HG03066 (cell line): ENCODE measurements around the gene SVEP1.
"Not testable (repeated sequence)": the region's sequence is repeated elsewhere in the genome, so short reads cannot be mapped to it uniquely, and the experiment has no call there.

Source experiments
- ATAC-seq: cut with Tn5 transposase; IDR thresholded peaks from one replicate; pipeline ENCODE4 v1.9.1; 2021; ENCODE audit warnings: low read depth; ENCODE audit not compliant: unreplicated experiment

The SVEP1 gene

GRCh38 chr9:110531241-110531640 lies 48.3 kb downstream of the SVEP1 start:
- not testable (repeated sequence) for ATAC-seq

- no peak for ATAC-seq
Observed at GRCh38 chr9:110528645-110529044, 50.9 kb downstream of the SVEP1 start.

- ATAC-seq = no peak
Observed at GRCh38 chr9:110526426-110526825, 53.1 kb downstream of the SVEP1 start.

GRCh38 chr9:110521206-110521605 lies 58.3 kb downstream of the SVEP1 start:
- ATAC-seq = no peak

- no peak for ATAC-seq
Observed at GRCh38 chr9:110520120-110520701, 59.3 kb downstream of the SVEP1 start.

GRCh38 chr9:110517483-110517882 lies 62.1 kb downstream of the SVEP1 start:
- ATAC-seq = no peak

GRCh38 chr9:110514897-110515296 lies 64.6 kb downstream of the SVEP1 start:
- ATAC-seq = no peak

GRCh38 chr9:110512817-110513216 lies 66.7 kb downstream of the SVEP1 start:
- no peak for ATAC-seq

- ATAC-seq = no peak
Observed at GRCh38 chr9:110509792-110510191, 69.7 kb downstream of the SVEP1 start.

GRCh38 chr9:110502842-110503241 lies 76.7 kb downstream of the SVEP1 start:
- ATAC-seq = no peak

GRCh38 chr9:110499608-110500007 lies 79.9 kb downstream of the SVEP1 start:
- no peak for ATAC-seq

GRCh38 chr9:110487196-110487595 lies 92.3 kb downstream of the SVEP1 start:
- ATAC-seq = no peak

GRCh38 chr9:110486218-110486617 lies 93.3 kb downstream of the SVEP1 start:
- no peak for ATAC-seq

- ATAC-seq = no peak
Observed at GRCh38 chr9:110479481-110479880, 100.1 kb downstream of the SVEP1 start.

GRCh38 chr9:110476251-110476650 lies 103.3 kb downstream of the SVEP1 start:
- no peak for ATAC-seq

- ATAC-seq = no peak
Observed at GRCh38 chr9:110472111-110472510, 107.4 kb downstream of the SVEP1 start.

GRCh38 chr9:110468950-110469349 lies 110.6 kb downstream of the SVEP1 start:
- ATAC-seq = no peak

- ATAC-seq = no peak
Observed at GRCh38 chr9:110465190-110465589, 114.4 kb downstream of the SVEP1 start.

GRCh38 chr9:110464321-110464720 lies 115.2 kb downstream of the SVEP1 start:
- ATAC-seq = no peak

- ATAC-seq = no peak
Observed at GRCh38 chr9:110463499-110463898, 116.0 kb downstream of the SVEP1 start.

- ATAC-seq = no peak
Observed at GRCh38 chr9:110457245-110457644, 122.3 kb downstream of the SVEP1 start.

- ATAC-seq = no peak
Observed at GRCh38 chr9:110456681-110457080, 122.9 kb downstream of the SVEP1 start.

- no peak for ATAC-seq
Observed at GRCh38 chr9:110455860-110456259, 123.7 kb downstream of the SVEP1 start.
